Mammary epithelial cell (primary cell): ENCODE results near the gene FAM210B.

Experiments used
- CTCF ChIP-seq, 2 donors: IDR thresholded peaks in 1 of 2; conservative IDR thresholded peaks in 1 of 2; 2 replicates each; pipeline ENCODE4 v1.5.1; 2011 to 2012; ENCODE audit warnings: inconsistent platforms in 2 of 2, low read length in 2 of 2, mild to moderate bottlenecking in 2 of 2, control low read depth in 1 of 2, low read depth in 1 of 2; ENCODE audit not compliant: insufficient read depth in 1 of 2; ENCODE audit errors: extremely low read depth in 1 of 2
- EZH2 ChIP-seq: IDR thresholded peaks from 2 replicates; pipeline ENCODE4 v1.6.1; 2012; ENCODE audit warnings: low read length, inconsistent platforms, borderline replicate concordance

DNA sequence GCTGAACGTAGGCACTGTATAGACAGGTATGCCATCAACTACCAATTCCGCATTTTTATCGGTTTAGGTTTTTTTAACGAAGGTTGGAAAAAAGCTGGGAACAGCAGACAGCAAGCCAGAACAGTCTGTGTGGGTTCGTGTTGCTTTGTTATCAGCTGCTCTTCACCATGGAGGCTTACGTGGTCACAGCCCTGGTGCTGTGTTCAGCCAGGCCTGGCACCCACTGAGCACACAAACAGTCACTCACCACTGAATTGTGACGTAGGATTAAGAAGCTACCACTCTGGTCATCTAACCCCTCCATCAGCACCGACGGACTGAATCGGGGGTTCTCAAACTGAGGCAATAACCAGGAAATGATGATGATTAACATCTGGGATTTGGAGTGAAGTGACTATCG is 13.2 kb downstream of the FAM210B start:
- TF ChIP-seq CTCF (conservative IDR thresholded peaks at IDR 0.05 in 1 of 2, IDR thresholded peaks at IDR 0.05 in 1 of 2; ENCODE audit: extremely low read depth in 1 of 2, insufficient read depth in 1 of 2, low read depth in 1 of 2, low read length in 2 of 2) (no peak), EZH2 (no peak)
